ENCODE data around the gene FAM170B.

Gene FAM170B

GRCh38 chr10:49096890-49097445 lies 36.9 kb downstream of the FAM170B start:
- no peak for DNase-seq

DNA sequence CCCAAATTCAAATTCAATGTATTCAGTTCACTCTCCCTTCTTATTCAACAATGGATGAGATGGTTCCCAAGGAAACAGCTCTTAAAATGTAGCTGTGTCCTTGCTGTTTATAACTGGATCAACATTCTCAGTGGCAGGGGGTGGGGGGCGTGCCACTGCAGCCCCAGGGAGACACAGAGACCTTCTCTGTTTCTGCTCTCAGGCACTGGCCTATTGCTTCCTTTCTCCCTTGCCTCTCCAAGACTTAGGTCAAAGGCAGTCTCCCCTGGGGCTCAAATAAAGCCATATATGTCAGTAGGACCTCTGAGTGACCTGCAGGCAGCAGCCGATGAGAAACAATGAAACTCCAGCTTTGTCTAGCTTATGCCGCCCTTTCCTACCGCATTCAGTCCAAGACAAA lies 39.2 kb downstream of the FAM170B start:
- DNase-seq = no peak

DNA sequence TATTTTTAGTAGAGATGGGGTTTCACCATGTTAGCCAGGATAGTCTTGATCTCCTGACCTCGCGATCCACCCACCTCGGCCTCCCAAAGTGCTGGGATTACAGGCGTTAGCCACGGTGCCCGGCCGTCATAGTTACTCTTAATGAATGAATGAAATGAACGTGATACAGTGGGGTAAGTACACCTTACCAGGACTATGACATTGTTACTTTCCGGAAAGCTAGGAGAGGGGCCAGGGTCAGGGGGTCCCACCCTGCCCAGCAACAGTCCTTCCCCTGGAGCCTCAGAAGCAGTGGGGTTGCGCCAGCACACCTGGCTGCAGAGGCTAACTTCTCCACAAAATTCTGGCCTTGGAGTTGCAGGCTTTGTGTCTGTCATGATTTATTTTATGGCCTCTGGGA lies 39.9 kb downstream of the FAM170B start:
- DNase-seq = no peak

DNA sequence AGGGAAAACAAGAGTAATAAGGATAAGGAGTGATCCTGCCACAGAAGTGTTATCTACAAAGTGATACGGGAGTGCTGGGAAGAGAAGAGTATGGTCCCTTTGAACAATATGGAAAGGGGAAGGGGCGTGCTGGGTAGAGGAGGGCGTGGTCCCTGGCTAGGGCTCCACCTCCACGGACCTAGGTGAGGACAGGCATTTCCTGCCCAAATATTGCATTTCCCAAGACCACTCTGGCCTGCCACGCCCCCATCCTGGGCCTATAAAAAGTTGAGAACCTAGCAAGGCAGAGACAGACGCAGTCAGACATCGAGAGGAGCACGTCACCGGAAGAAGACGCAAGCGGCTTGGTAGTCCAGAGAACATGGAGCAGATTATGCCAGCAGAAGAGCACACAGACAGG lies 41.3 kb downstream of the FAM170B start:
- DNase-seq = no peak

DNA sequence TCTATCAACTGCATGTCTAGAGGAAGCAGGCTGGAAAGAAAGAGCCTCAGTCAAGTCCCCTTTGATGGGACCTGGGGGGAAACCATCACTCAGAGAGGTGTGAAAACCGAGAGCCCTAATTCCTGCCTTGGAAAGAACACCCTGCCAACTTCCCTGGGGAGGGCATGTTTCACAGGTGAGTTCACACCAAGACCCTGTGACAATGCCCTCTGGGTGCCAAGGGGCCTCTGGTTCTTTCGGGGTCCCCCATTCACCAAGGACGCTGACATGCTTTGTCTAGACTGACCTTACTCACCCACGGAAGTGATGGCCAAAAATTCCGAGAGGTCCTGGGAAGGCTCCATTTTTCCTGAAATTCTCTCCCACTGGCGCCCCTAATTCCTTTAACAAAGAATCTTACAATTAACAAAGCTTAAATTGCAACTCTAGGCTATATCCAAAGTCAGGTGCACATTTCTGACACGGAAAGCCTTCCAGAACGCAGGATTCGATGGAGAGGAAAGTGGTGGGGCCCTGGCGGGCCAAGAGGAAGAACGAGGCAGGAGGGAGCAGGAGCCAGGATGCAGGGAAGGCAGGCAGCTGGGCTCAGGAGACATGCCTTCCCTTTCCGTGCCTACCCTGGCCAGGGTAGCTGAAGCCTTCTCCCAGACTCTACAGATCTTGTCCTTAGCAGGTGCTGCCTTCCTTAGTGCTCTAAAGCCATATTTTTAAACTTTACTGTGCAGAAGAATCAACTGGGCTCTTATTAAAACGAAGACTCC lies 42.2 kb downstream of the FAM170B start:
- DNase-seq = no peak

GRCh38 chr10:49090696-49091380 lies 43.0 kb downstream of the FAM170B start:
- DNase-seq = no peak

DNA sequence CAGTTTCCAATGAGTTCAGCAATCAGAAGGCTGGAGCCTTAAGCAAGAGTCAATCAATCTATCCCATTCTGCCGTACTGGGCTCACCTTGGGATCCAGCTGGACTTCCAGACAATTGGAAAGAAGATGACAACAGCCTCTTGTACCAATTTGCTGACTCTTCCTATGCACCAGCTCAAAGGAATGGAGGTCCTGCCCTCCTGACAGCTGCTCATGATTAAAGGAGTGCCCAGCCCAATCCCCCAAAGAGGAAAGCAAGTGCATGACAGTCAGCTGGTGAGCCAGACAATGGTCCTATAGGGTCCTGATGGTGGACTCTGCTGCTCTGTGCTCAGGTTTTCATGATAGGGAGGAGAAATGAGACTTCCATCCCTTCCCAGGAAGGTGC lies 43.6 kb downstream of the FAM170B start:
- DNase-seq = no peak

- DNase-seq = no peak
Measured at GRCh38 chr10:49089557-49090188, 44.1 kb downstream of the FAM170B start.

- no peak for DNase-seq
Measured at GRCh38 chr10:49089152-49089551, 44.7 kb downstream of the FAM170B start.

DNA sequence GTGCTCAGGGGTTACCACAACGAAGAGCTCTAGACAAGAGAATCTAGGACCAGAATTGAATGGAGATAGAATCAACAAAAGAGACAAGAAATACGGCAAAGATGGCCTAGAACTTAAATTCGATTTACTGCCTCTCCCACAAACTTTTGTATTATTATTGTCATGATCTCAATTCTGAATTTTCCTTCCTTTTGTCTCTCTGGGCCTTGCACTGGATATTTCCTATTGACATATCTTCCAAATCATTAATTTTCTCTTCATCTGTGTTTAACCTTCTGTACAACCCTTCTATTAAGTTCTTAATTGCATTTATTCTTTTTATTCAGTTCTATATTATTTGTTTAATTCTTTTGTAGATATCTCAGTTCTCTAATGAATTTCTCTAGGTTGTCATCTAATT lies 46.9 kb downstream of the FAM170B start:
- no peak for DNase-seq

- DNase-seq = no peak
Measured at GRCh38 chr10:49083261-49083660, 50.6 kb downstream of the FAM170B start.

DNA sequence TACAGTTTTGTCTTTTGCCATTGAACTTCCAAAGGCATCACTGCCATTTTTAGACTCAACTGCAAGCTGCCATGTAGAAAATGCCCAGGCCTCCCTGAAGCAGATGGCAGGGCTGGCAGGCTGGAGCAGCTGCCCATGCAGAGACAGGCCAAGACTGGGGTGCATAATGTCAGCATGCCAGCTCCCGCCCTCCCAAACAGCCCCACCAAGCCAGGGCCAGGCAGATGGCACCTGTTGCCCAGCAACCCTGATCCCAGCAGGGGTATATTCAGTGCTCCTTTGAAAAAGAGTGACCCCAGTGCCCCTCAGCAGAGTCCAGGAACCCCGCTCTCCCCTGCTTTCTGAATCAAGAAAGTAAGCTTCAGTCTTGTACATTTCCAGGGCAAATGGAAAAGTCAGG lies 51.1 kb downstream of the FAM170B start:
- DNase-seq = no peak

DNA sequence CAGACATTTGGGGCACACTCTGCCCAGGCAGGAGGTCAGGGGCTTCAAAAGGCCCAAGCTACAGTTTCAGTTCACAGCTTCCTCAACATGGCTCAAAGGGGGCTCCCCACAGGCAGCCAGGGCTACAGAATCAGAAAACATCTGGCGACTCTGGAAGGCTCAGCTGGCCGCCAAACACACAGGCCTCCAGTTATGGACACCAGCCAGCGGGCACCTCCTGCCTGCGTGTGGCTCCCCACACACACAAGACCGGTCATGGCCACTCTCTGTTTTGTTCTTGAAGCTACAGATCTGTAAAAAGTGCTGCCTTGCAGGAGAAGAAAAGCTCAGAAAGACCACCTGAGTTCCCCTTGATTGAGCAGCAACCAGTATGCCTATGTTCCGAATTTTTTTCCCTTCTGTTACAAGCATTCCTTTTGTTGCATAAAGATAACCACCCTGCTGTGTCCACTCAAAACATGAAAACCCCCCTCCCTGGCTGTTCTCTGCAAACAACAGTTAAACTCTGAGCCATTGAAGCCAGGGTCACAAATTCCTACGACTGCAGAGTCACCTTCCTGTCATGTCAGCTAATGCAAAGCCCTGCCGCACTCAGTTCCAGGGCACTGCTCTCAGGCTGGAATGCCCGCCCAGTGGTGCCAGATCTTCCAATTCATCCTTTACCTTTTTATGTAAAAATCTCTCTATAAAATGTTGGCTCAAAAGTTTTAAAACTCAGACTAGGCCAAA lies 52.1 kb downstream of the FAM170B start:
- no peak for DNase-seq
